Renal pelvis (tissue), 4 donors: ENCODE results near the gene UNK. TPM values are rescaled to one million over a fixed set of nuclear protein-coding genes. Genes with fewer than 3 reads are reported as not detected.
"Not testable (repeated sequence)": the region's sequence is repeated elsewhere in the genome, so short reads cannot be mapped to it uniquely, and the experiment has no call there.

ENCODE experiments used
- DNase-seq: peaks from one replicate; pipeline ENCODE4 v3.0.0-alpha.2; 2013
- polyA plus RNA-seq, 3 donors: library from polyadenylated mRNA; unstranded; fragments of 120-200 nt; gene quantifications; one replicate each; pipeline ENCODE4 v1.2.1, GENCODE V29; 2013; ENCODE audit not compliant: insufficient read length in 3 of 3

UNK gene
- polyA plus RNA-seq, 3 donors: 42.3 to 55.1 (median 46.7) TPM

GRCh38 chr17:75848523-75849278 is 64.1 kb downstream of the UNK start:
- DNase-seq: no peak

GRCh38 chr17:75849279-75849646 is 64.7 kb downstream of the UNK start:
- DNase-seq: no peak

- DNase-seq: no peak
Observed at GRCh38 chr17:75849724-75850123, 65.1 kb downstream of the UNK start.

- DNase-seq: no peak
Observed at GRCh38 chr17:75850928-75851692, 66.5 kb downstream of the UNK start.

- DNase-seq: not testable (repeated sequence)
Observed at GRCh38 chr17:75851693-75851991, 67.0 kb downstream of the UNK start.

GRCh38 chr17:75853433-75853832 is 68.8 kb downstream of the UNK start:
- no peak for DNase-seq

- DNase-seq: no peak
Observed at GRCh38 chr17:75854101-75854748, 69.6 kb downstream of the UNK start.

GRCh38 chr17:75854881-75855309 is 70.3 kb downstream of the UNK start:
- no peak for DNase-seq

GRCh38 chr17:75855310-75856061 is 70.9 kb downstream of the UNK start, which contains the start of gene WBP2:
TSS of gene WBP2 (minus strand) at chr17:75855335. CDS start at chr17:75855297, 38 bp downstream.
- DNase-seq: peak; percentile 100

- DNase-seq: no peak
Observed at GRCh38 chr17:75856062-75856756, 71.6 kb downstream of the UNK start.

- DNase-seq: not testable (repeated sequence)
Observed at GRCh38 chr17:75859358-75859757, 74.8 kb downstream of the UNK start.

GRCh38 chr17:75861927-75862317 is 77.3 kb downstream of the UNK start:
- DNase-seq: no peak

GRCh38 chr17:75864448-75864871 is 79.9 kb downstream of the UNK start:
- peak; percentile 86 for DNase-seq

GRCh38 chr17:75864887-75865286 is 80.3 kb downstream of the UNK start:
- DNase-seq: not testable (repeated sequence)

GRCh38 chr17:75865404-75866188 is 81.0 kb downstream of the UNK start:
- not testable (repeated sequence) for DNase-seq

- not testable (repeated sequence) for DNase-seq
Observed at GRCh38 chr17:75868730-75869281, 84.2 kb downstream of the UNK start.

- DNase-seq: no peak
Observed at GRCh38 chr17:75869282-75870141, 84.9 kb downstream of the UNK start.

- not testable (repeated sequence) for DNase-seq
Observed at GRCh38 chr17:75870228-75870627, 85.6 kb downstream of the UNK start.
